ENCODE results near the gene MMP24OS. TPM values are rescaled to one million over a fixed set of nuclear protein-coding genes. Genes with fewer than 3 reads are reported as not detected.
A peak's percentile ranks its signal among the peaks of the same experiment; 100 is the strongest.
"Not testable (repeated sequence)": the region's sequence is repeated elsewhere in the genome, so short reads cannot be mapped to it uniquely, and the experiment has no call there.

MMP24OS gene
- total and polyA plus RNA-seq, 8 donors = 31.9 to 109 (median 42.1) TPM

- Histone ChIP-seq H3K4me1 (peaks cover 9 to 11% of the 10 kb centered on the region in 2 donors), H3K4me3 (no peak overlapping the region), H3K36me3 (peaks cover 0 to 8% of the 10 kb centered on the region in 2 donors), H3K9me3 (no peaks in the 10 kb centered on the region), H3K27me3 (no peaks in the 10 kb centered on the region), H3K27ac (peak overlapping the region; percentile 10 to 42)
- peak in 1 of 4 donors; percentile 39 for DNase-seq
- TF ChIP-seq CTCF (IDR thresholded peaks at IDR 0.05) = no peak
- intact Hi-C loops (cut with DNase I) = no loop called here
- peak; percentile 82 for ATAC-seq
Measured at GRCh38 chr20:35318502-35319157, 40.7 kb upstream of the MMP24OS start.

- intact Hi-C loops (cut with DNase I) = no loop called here
- Histone ChIP-seq H3K36me3 (peaks cover 0 to 11% of the 10 kb centered on the region in 2 donors), H3K27ac (no peak overlapping the region), H3K4me3 (no peak overlapping the region), H3K4me1 (peaks cover 9 to 11% of the 10 kb centered on the region in 2 donors), H3K9me3 (no peaks in the 10 kb centered on the region), H3K27me3 (no peaks in the 10 kb centered on the region)
- TF ChIP-seq CTCF (IDR thresholded peaks at IDR 0.05) = no peak
- ATAC-seq (no peak), DNase-seq (no peak)
Measured at GRCh38 chr20:35317416-35318210, 39.7 kb upstream of the MMP24OS start.

GRCh38 chr20:35316086-35316485 is 38.2 kb upstream of the MMP24OS start:
- no peaks in the 10 kb centered on the region for H3K9me3 ChIP-seq
- H3K4me1 ChIP-seq = peaks cover 9 to 11% of the 10 kb centered on the region in 2 donors
- no peak for DNase-seq
- no peak overlapping the region for H3K4me3 ChIP-seq
- ATAC-seq = no peak
- intact Hi-C loops (cut with DNase I) = no loop called here
- no peak for TF ChIP-seq CTCF (IDR thresholded peaks at IDR 0.05)
- peaks cover 0 to 15% of the 10 kb centered on the region in 2 donors for H3K36me3 ChIP-seq
- peak overlapping the region in 1 of 2 donors; percentile 8 for H3K27ac ChIP-seq
- no peaks in the 10 kb centered on the region for H3K27me3 ChIP-seq

GRCh38 chr20:35315632-35316020 is 37.7 kb upstream of the MMP24OS start:
- intact Hi-C loops (cut with DNase I); H3K4me3 ChIP-seq; H3K9me3 ChIP-seq; ATAC-seq; DNase-seq; H3K27me3 ChIP-seq: not testable (repeated sequence)
- peaks cover 0 to 15% of the 10 kb centered on the region in 2 donors for H3K36me3 ChIP-seq
- H3K4me1 ChIP-seq = peaks cover 9 to 11% of the 10 kb centered on the region in 2 donors
- H3K27ac ChIP-seq = peak overlapping the region in 1 of 2 donors; percentile 8

GRCh38 chr20:35314816-35315631 is 37.1 kb upstream of the MMP24OS start:
- intact Hi-C loops (cut with DNase I) = no loop called here
- Histone ChIP-seq H3K4me1 (peaks cover 9 to 11% of the 10 kb centered on the region in 2 donors), H3K27me3 (no peaks in the 10 kb centered on the region), H3K9me3 (no peaks in the 10 kb centered on the region), H3K27ac (peak overlapping the region in 1 of 2 donors; percentile 3), H3K36me3 (peaks cover 0 to 15% of the 10 kb centered on the region in 2 donors), H3K4me3 (no peak overlapping the region)
- ATAC-seq (peak; percentile 66), DNase-seq (no peak)
- TF ChIP-seq CTCF (IDR thresholded peaks at IDR 0.05) = no peak
